ENCODE data around the gene PTCH1.

PTCH1 gene

DNA sequence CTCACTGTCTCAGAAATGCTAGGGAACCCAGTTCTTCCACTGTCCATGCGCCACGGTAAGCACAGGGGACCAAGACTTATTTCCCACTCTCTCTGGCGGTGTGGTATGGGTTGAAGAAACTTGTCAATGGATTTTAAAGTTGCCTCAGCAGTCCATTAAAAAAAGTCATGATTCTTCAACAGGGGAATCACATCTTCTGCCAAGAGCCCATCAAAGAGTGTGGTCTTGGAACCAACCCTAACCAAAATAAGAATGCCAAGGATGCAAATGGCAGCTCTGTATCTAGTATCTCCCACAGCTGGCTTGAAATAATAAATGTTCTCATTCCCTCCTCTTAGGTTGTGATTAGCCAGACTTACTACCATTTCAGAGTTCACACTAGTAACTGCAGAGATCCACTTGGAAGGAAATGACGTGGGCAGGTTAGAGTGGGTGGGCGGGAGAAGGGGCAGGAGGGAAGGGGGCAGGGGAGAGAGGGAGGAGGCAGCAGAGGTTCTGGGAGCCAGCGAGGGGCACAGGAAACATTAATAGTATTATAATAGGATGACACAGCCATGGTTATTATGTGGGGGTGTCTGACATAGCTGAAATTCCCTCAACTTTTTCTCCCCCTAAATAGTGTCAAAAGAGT lies 17.6 kb downstream of the PTCH1 start:
- Histone ChIP-seq H3K4me1 (peaks cover 9% of the 10 kb centered on the region), H3K9me3 (no peaks in the 10 kb centered on the region), H3K36me3 (peaks cover 3% of the 10 kb centered on the region; the same call in 1 of the 2 replicates), H3K4me3 (ENCODE audit: low read depth, low read length) (no peak overlapping the region), H3K27me3 (no peaks in the 10 kb centered on the region)
- DNase-seq = no peak
- TF ChIP-seq, protein P1, sequence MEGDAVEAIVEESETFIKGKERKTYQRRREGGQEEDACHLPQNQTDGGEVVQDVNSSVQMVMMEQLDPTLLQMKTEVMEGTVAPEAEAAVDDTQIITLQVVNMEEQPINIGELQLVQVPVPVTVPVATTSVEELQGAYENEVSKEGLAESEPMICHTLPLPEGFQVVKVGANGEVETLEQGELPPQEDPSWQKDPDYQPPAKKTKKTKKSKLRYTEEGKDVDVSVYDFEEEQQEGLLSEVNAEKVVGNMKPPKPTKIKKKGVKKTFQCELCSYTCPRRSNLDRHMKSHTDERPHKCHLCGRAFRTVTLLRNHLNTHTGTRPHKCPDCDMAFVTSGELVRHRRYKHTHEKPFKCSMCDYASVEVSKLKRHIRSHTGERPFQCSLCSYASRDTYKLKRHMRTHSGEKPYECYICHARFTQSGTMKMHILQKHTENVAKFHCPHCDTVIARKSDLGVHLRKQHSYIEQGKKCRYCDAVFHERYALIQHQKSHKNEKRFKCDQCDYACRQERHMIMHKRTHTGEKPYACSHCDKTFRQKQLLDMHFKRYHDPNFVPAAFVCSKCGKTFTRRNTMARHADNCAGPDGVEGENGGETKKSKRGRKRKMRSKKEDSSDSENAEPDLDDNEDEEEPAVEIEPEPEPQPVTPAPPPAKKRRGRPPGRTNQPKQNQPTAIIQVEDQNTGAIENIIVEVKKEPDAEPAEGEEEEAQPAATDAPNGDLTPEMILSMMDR (IDR thresholded peaks at IDR 0.05; ENCODE audit: low read depth, low read length) = no peak

DNA sequence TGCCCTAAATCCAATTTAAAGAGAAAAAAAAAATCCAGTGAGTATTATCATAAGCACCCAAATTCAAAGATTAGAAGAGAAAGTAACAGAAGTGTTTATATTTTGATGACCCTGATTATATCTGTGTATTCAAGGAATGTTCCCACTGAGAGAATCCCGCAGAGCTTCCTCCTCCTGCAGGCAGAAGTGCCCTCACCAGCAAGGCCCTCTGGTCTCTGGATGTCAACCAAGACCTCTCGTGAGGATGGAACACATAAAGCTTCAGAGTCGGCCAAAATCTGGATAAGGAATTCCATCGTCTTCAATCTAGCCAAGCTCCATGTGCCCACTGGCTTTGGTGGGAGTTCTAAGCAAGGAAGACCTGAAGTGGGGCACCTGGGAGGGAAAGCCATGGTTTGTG lies 18.1 kb downstream of the PTCH1 start:
- TF ChIP-seq, protein P1 (IDR thresholded peaks at IDR 0.05; ENCODE audit: low read depth, low read length) = no peak
- no peaks in the 10 kb centered on the region for H3K9me3 ChIP-seq
- H3K4me1 ChIP-seq = peaks cover 9% of the 10 kb centered on the region
- no peak overlapping the region for H3K4me3 ChIP-seq (ENCODE audit: low read depth, low read length)
- H3K27me3 ChIP-seq = no peaks in the 10 kb centered on the region
- no peak for DNase-seq
- peaks cover 3% of the 10 kb centered on the region; the same call in 1 of the 2 replicates for H3K36me3 ChIP-seq

DNA sequence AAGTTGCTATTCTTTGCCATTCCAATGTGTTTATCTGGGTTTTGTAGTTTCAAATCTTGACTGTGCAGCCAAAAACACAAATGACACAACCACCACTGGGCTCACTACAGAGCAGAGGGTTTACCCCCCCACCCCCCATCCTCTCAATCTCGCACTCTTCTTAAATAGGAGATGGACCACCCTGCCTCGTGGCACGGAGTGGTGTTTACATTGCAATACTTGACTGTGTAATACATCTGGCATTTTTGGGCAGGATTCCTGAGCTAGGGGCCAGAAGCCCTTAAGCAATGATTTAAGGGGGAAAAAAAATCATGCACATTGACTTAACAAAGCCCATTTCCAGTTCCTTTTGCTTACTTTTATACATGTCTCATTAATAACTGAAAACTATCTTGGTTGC lies 19.0 kb downstream of the PTCH1 start:
- H3K36me3 ChIP-seq = peaks cover 3% of the 10 kb centered on the region; the same call in 1 of the 2 replicates
- no peak overlapping the region for H3K4me3 ChIP-seq (ENCODE audit: low read depth, low read length)
- DNase-seq = no peak
- H3K4me1 ChIP-seq = peaks cover 9% of the 10 kb centered on the region
- no peaks in the 10 kb centered on the region for H3K9me3 ChIP-seq
- TF ChIP-seq, protein P1 (IDR thresholded peaks at IDR 0.05; ENCODE audit: low read depth, low read length) = no peak
- no peaks in the 10 kb centered on the region for H3K27me3 ChIP-seq

DNA sequence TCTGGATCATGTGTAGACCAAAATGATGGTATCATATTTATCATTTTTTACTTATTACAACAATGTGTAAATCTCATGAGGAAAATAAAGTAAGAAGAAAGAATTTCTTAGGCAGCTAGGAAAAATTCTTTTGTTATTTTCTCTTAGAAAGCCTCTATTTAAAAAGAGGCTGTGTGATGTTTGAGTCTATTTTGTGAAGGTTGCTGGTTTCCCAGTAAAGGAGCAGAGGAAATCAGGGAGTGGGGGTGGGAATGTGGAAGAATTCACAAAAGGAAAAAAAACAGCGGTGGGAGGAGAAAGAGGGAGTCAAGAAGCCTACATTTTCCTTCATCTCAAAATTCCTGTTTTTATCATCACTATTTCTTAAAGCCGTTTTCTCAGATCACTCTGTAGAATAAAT lies 20.1 kb downstream of the PTCH1 start:
- no peaks in the 10 kb centered on the region for H3K9me3 ChIP-seq
- H3K4me1 ChIP-seq = peaks cover 9% of the 10 kb centered on the region
- H3K27me3 ChIP-seq = no peaks in the 10 kb centered on the region
- TF ChIP-seq, protein P1 (IDR thresholded peaks at IDR 0.05; ENCODE audit: low read depth, low read length) = no peak
- no peak overlapping the region for H3K4me3 ChIP-seq (ENCODE audit: low read depth, low read length)
- no peak for DNase-seq
- H3K36me3 ChIP-seq = peaks cover 3% of the 10 kb centered on the region; the same call in 1 of the 2 replicates

DNA sequence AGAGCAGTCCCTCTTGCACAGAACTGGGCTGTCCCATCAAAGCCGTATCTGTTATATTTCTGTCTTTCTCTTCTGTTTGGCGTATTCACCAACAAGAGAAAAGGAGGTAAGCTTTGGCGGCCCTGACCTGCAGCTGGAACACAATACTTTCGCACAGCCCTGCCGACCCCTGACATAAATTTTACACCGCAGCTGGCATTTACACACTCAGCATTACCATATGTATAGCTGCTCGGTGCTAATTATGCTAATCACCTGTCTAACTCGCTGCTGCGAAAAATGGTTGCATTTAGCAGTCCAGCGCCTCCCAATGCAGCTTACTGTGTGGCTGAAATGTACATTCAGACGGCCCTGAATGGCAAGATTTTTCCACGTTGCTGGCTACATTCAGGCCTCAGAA lies 20.8 kb downstream of the PTCH1 start:
- no peak for DNase-seq
- H3K4me1 ChIP-seq = peaks cover 9% of the 10 kb centered on the region
- H3K9me3 ChIP-seq = no peaks in the 10 kb centered on the region
- H3K36me3 ChIP-seq = peaks cover 3% of the 10 kb centered on the region; the same call in 1 of the 2 replicates
- no peak overlapping the region for H3K4me3 ChIP-seq (ENCODE audit: low read depth, low read length)
- H3K27me3 ChIP-seq = no peaks in the 10 kb centered on the region
- TF ChIP-seq, protein P1 (IDR thresholded peaks at IDR 0.05; ENCODE audit: low read depth, low read length) = no peak

DNA sequence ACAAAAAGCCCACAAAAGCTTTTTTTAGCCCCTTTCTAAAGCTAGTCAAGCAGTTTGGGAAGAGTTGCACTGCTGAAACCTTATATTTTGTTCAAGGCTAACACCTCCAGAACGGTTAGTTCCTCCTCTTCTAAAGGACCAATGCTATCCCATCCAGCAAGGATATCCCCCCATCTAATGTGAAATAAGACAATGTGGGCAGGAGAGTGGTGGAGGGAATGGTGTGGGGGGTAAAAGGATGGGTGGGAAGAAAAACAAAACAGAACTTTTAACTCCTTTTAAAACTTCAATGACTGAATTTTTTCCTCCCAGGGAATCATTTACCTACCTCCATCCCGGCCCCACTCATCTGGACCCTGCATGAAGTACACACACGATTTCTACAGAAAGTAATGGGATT lies 21.2 kb downstream of the PTCH1 start:
- peaks cover 8% of the 10 kb centered on the region for H3K4me1 ChIP-seq
- DNase-seq = no peak
- H3K9me3 ChIP-seq = no peaks in the 10 kb centered on the region
- TF ChIP-seq, protein P1 (IDR thresholded peaks at IDR 0.05; ENCODE audit: low read depth, low read length) = no peak
- no peaks in the 10 kb centered on the region for H3K27me3 ChIP-seq
- peaks cover 3% of the 10 kb centered on the region; the same call in 1 of the 2 replicates for H3K36me3 ChIP-seq
- H3K4me3 ChIP-seq (ENCODE audit: low read depth, low read length) = no peak overlapping the region

All from BE2C (cell line).